WTC11 (cell line): ENCODE data around the gene GHRL. TPM values are rescaled to one million over a fixed set of nuclear protein-coding genes. Genes with fewer than 3 reads are reported as not detected.

ENCODE experiments used
- ATAC-seq: fragments of 200-7000 bp; cut with Tn5 transposase; 2 replicates; pipeline ENCODE4 v1.10.0; 2021; ENCODE audit warnings: mild to moderate bottlenecking, moderate library complexity
- CTCF ChIA-PET: fragments of 300-600 bp; sonication (Branson Sonifier 250); formaldehyde crosslinking; loops from one replicate; lab custom pipeline; 2021; ENCODE audit warnings: antibody characterized with exemption; lab: Charles Lee
- POLR2A ChIA-PET: fragments of 350-600 bp; sonication (Branson Sonifier 250); formaldehyde crosslinking; loops from one replicate; lab custom pipeline; 2021; ENCODE audit warnings: antibody characterized with exemption; lab: Charles Lee
- DNase-seq: peaks from one replicate; pipeline ENCODE4 v3.0.0; 2021; ENCODE audit warnings: low spot score
- H3K27ac Mint-ChIP-seq: 2 replicates; pipeline ENCODE4 v1.8.0; 2021; ENCODE audit warnings: mixed read lengths
- H3K27me3 Mint-ChIP-seq: 2 replicates; pipeline ENCODE4 v1.8.0; 2021; ENCODE audit warnings: low read depth, mild to moderate bottlenecking, moderate library complexity, mixed read lengths
- H3K36me3 Mint-ChIP-seq: 2 replicates; pipeline ENCODE4 v1.8.0; 2021; ENCODE audit warnings: mixed read lengths
- H3K4me1 Mint-ChIP-seq: 2 replicates; pipeline ENCODE4 v1.8.0; 2022; ENCODE audit warnings: mixed read lengths
- H3K4me3 Mint-ChIP-seq: 2 replicates; pipeline ENCODE4 v1.8.0; 2021; ENCODE audit warnings: mild to moderate bottlenecking, moderate library complexity, mixed read lengths
- H3K9me3 Mint-ChIP-seq: 2 replicates; pipeline ENCODE4 v1.8.0; 2021; ENCODE audit warnings: mixed read lengths
- FOXP1 ChIP-seq: sonication (generic); formaldehyde crosslinking; IDR thresholded peaks from 2 replicates; pipeline ENCODE4 v1.8.0; 2022; ENCODE audit warnings: missing genetic modification reagents, mild to moderate bottlenecking, moderate library complexity, borderline replicate concordance
- GABPB1 ChIP-seq: sonication (generic); formaldehyde crosslinking; IDR thresholded peaks from 2 replicates; pipeline ENCODE4 v1.8.1; 2023; ENCODE audit warnings: mild to moderate bottlenecking, missing genetic modification reagents
- GRHL2 ChIP-seq: fragments of 250-450 bp; sonication (Bioruptor Pico); IDR thresholded peaks from 2 replicates; pipeline ENCODE4 v1.8.0; 2022; ENCODE audit warnings: mild to moderate bottlenecking, moderate library complexity; ENCODE audit not compliant: insufficient replicate concordance, severe bottlenecking
- ZBTB21 ChIP-seq: sonication (generic); formaldehyde crosslinking; IDR thresholded peaks from 2 replicates; pipeline ENCODE4 v1.8.1; 2023; ENCODE audit warnings: mild to moderate bottlenecking, missing genetic modification reagents, borderline replicate concordance
- ZNF138 ChIP-seq: sonication (generic); formaldehyde crosslinking; conservative IDR thresholded peaks from 2 replicates; pipeline ENCODE4 v1.8.1; 2022; ENCODE audit warnings: mild to moderate bottlenecking, moderate library complexity, missing genetic modification reagents
- ZNF219 ChIP-seq: sonication (generic); formaldehyde crosslinking; IDR thresholded peaks from 2 replicates; pipeline ENCODE4 v1.8.0; 2023; ENCODE audit warnings: missing genetic modification reagents, mild to moderate bottlenecking, borderline replicate concordance
- ZNF232 ChIP-seq: sonication (generic); formaldehyde crosslinking; IDR thresholded peaks from 2 replicates; pipeline ENCODE4 v1.8.0; 2022; ENCODE audit warnings: mild to moderate bottlenecking, missing genetic modification reagents
- ZNF416 ChIP-seq: fragments of 250-450 bp; sonication (Bioruptor Pico); IDR thresholded peaks from 2 replicates; pipeline ENCODE4 v1.9.0; 2021; ENCODE audit warnings: mild to moderate bottlenecking, inconsistent platforms
- total RNA-seq: library from RNA; stranded (reverse); gene quantifications from 3 replicates; pipeline ENCODE4 v1.2.3, GENCODE V29; 2021
- TF ChIP-seq, protein P1 (sequence below): fragments of 250-450 bp; sonication (Bioruptor Pico); IDR thresholded peaks from 2 replicates; pipeline ENCODE4 v2.1.2; 2022; ENCODE audit warnings: mild to moderate bottlenecking, moderate library complexity
- TF ChIP-seq, protein P2 (sequence below): sonication (generic); formaldehyde crosslinking; IDR thresholded peaks from 2 replicates; pipeline ENCODE4 v1.8.1; 2023; ENCODE audit warnings: mild to moderate bottlenecking, missing genetic modification reagents
- TF ChIP-seq, protein P3 (sequence below): sonication (generic); formaldehyde crosslinking; IDR thresholded peaks from 2 replicates; pipeline ENCODE4 v1.8.0; 2022; ENCODE audit warnings: mild to moderate bottlenecking, missing genetic modification reagents
- TF ChIP-seq, protein P4 (sequence below): sonication (generic); formaldehyde crosslinking; IDR thresholded peaks from 2 replicates; pipeline ENCODE4 v1.8.1; 2023; ENCODE audit warnings: mild to moderate bottlenecking, moderate library complexity, missing genetic modification reagents
- TF ChIP-seq, protein P5 (sequence below): sonication (generic); formaldehyde crosslinking; IDR thresholded peaks from 2 replicates; pipeline ENCODE4 v1.8.1; 2022; ENCODE audit warnings: low read depth, missing genetic modification reagents, borderline replicate concordance
- TF ChIP-seq, protein P6 (sequence below): sonication (generic); formaldehyde crosslinking; conservative IDR thresholded peaks from 2 replicates; pipeline ENCODE4 v1.8.1; 2022; ENCODE audit warnings: mild to moderate bottlenecking, missing genetic modification reagents
- TF ChIP-seq, protein P7 (sequence below): sonication (generic); formaldehyde crosslinking; IDR thresholded peaks from 2 replicates; pipeline ENCODE4 v1.8.0; 2023; ENCODE audit warnings: mild to moderate bottlenecking, missing genetic modification reagents

GHRL gene
- total RNA-seq, 1 experiment from 2014 or later: 0.35 TPM

DNA sequence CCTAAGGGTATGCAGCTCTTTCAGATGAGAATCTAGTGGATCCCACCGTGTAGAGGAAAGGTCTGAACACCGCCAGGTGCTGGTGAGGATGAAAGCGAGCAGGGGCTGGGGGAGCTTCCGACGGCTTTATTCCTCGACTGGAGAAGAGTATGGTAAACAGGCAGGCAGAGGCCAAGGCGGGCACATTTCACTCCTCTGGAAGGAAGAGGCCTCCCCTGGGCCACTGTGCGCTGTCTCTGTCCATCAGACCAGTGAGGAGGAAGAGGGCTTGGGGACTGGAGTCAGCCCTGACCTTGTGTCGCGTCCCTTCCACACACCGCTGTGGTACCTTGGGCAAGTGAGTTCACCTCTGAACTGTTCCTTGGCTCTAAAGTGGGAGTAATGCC, 4.2 kb downstream of the GHRL start (continued):
- TF ChIP-seq, protein P1, sequence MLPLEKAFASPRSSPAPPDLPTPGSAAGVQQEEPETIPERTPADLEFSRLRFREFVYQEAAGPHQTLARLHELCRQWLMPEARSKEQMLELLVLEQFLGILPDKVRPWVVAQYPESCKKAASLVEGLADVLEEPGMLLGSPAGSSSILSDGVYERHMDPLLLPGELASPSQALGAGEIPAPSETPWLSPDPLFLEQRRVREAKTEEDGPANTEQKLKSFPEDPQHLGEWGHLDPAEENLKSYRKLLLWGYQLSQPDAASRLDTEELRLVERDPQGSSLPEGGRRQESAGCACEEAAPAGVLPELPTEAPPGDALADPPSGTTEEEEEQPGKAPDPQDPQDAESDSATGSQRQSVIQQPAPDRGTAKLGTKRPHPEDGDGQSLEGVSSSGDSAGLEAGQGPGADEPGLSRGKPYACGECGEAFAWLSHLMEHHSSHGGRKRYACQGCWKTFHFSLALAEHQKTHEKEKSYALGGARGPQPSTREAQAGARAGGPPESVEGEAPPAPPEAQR (CRISPR knock-in tag): no peak
- no peak for TF ChIP-seq GABPB1 (CRISPR knock-in tag)
- TF ChIP-seq, protein P2, sequence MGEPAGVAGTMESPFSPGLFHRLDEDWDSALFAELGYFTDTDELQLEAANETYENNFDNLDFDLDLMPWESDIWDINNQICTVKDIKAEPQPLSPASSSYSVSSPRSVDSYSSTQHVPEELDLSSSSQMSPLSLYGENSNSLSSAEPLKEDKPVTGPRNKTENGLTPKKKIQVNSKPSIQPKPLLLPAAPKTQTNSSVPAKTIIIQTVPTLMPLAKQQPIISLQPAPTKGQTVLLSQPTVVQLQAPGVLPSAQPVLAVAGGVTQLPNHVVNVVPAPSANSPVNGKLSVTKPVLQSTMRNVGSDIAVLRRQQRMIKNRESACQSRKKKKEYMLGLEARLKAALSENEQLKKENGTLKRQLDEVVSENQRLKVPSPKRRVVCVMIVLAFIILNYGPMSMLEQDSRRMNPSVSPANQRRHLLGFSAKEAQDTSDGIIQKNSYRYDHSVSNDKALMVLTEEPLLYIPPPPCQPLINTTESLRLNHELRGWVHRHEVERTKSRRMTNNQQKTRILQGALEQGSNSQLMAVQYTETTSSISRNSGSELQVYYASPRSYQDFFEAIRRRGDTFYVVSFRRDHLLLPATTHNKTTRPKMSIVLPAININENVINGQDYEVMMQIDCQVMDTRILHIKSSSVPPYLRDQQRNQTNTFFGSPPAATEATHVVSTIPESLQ (CRISPR knock-in tag): no peak
- TF ChIP-seq, protein P3, sequence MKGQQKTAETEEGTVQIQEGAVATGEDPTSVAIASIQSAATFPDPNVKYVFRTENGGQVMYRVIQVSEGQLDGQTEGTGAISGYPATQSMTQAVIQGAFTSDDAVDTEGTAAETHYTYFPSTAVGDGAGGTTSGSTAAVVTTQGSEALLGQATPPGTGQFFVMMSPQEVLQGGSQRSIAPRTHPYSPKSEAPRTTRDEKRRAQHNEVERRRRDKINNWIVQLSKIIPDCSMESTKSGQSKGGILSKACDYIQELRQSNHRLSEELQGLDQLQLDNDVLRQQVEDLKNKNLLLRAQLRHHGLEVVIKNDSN (CRISPR knock-in tag): no peak

DNA sequence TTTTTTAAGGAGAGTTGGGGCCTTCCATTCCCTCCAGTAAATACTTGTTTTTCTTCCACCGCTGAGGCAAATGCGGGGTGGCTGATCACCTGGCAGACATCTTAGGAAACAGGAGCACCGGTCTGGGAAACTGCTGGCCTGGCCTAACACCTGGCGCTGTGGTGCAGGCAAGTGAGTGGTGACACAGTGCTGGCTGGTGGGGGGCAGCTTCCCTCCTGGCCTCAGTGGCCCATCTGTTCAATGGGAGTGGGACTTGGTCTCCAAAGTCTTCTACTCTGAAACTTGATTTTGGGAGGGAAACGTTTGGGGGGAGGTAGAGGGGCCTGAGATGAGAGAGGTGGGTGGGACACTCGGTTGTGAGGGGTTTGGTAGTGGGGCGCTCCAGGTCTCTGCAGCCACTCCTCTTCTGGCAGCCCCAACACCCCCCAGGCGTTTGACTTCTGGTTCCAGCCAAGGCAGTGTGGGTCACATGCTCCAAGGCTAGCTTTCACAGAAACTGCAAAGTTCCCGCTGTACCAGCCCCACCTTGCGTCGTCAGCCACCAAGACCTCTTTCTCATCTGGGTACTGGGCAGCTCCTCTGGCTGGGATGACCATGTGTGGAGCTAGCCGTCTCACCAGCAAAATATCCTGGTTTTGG, 4.7 kb downstream of the GHRL start:
- ChIA-PET CTCF (interaction anchor here (3.3 kb wide), 1 partner anchor 24 kb away, joined by 12 read pairs; no protein-coding TSS in a partner anchor), POLR2A (no interaction called here)
- Mint-ChIP-seq H3K4me1 (peaks cover 9% of the 10 kb centered on the region), H3K27ac (no peak overlapping the region), H3K36me3 (no peaks in the 10 kb centered on the region), H3K9me3 (no peaks in the 10 kb centered on the region), H3K27me3 (no peaks in the 10 kb centered on the region), H3K4me3 (no peak overlapping the region)
- ATAC-seq: no peak
- DNase-seq: no peak
- TF ChIP-seq, protein P4, sequence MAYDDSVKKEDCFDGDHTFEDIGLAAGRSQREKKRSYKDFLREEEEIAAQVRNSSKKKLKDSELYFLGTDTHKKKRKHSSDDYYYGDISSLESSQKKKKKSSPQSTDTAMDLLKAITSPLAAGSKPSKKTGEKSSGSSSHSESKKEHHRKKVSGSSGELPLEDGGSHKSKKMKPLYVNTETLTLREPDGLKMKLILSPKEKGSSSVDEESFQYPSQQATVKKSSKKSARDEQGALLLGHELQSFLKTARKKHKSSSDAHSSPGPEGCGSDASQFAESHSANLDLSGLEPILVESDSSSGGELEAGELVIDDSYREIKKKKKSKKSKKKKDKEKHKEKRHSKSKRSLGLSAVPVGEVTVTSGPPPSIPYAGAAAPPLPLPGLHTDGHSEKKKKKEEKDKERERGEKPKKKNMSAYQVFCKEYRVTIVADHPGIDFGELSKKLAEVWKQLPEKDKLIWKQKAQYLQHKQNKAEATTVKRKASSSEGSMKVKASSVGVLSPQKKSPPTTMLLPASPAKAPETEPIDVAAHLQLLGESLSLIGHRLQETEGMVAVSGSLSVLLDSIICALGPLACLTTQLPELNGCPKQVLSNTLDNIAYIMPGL (CRISPR knock-in tag): no peak
- no peak for TF ChIP-seq ZNF232 (CRISPR knock-in tag)
- TF ChIP-seq, protein P5, sequence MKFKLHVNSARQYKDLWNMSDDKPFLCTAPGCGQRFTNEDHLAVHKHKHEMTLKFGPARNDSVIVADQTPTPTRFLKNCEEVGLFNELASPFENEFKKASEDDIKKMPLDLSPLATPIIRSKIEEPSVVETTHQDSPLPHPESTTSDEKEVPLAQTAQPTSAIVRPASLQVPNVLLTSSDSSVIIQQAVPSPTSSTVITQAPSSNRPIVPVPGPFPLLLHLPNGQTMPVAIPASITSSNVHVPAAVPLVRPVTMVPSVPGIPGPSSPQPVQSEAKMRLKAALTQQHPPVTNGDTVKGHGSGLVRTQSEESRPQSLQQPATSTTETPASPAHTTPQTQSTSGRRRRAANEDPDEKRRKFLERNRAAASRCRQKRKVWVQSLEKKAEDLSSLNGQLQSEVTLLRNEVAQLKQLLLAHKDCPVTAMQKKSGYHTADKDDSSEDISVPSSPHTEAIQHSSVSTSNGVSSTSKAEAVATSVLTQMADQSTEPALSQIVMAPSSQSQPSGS (CRISPR knock-in tag): no peak
- no peak for TF ChIP-seq ZBTB21 (CRISPR knock-in tag)
- TF ChIP-seq ZNF138: no peak
- TF ChIP-seq, protein P6, sequence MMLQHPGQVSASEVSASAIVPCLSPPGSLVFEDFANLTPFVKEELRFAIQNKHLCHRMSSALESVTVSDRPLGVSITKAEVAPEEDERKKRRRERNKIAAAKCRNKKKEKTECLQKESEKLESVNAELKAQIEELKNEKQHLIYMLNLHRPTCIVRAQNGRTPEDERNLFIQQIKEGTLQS (CRISPR knock-in tag): no peak
- TF ChIP-seq ZNF416 (CRISPR knock-in tag): no peak
- TF ChIP-seq, protein P7, sequence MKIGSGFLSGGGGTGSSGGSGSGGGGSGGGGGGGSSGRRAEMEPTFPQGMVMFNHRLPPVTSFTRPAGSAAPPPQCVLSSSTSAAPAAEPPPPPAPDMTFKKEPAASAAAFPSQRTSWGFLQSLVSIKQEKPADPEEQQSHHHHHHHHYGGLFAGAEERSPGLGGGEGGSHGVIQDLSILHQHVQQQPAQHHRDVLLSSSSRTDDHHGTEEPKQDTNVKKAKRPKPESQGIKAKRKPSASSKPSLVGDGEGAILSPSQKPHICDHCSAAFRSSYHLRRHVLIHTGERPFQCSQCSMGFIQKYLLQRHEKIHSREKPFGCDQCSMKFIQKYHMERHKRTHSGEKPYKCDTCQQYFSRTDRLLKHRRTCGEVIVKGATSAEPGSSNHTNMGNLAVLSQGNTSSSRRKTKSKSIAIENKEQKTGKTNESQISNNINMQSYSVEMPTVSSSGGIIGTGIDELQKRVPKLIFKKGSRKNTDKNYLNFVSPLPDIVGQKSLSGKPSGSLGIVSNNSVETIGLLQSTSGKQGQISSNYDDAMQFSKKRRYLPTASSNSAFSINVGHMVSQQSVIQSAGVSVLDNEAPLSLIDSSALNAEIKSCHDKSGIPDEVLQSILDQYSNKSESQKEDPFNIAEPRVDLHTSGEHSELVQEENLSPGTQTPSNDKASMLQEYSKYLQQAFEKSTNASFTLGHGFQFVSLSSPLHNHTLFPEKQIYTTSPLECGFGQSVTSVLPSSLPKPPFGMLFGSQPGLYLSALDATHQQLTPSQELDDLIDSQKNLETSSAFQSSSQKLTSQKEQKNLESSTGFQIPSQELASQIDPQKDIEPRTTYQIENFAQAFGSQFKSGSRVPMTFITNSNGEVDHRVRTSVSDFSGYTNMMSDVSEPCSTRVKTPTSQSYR (CRISPR knock-in tag): no peak
- no peak for TF ChIP-seq ZNF219 (CRISPR knock-in tag)
- TF ChIP-seq GRHL2 (CRISPR knock-in tag): no peak
- no peak for TF ChIP-seq FOXP1 (CRISPR knock-in tag)
